GM18519 (cell line): Measurements from ENCODE around the gene NR6A1.

ENCODE experiments used
- ATAC-seq: cut with Tn5 transposase; IDR thresholded peaks from one replicate; pipeline ENCODE4 v1.9.1; 2021; ENCODE audit warnings: mild to moderate bottlenecking, moderate library complexity; ENCODE audit not compliant: unreplicated experiment, low FRiP score

The NR6A1 gene

GRCh38 chr9:124664143-124664542, 107.0 kb downstream of the NR6A1 start:
- no peak for ATAC-seq

- ATAC-seq, result no peak
Observed at GRCh38 chr9:124663046-124663961, 107.8 kb downstream of the NR6A1 start.

GRCh38 chr9:124662561-124662960, 108.5 kb downstream of the NR6A1 start:
- no peak for ATAC-seq

GRCh38 chr9:124661271-124661670, 109.8 kb downstream of the NR6A1 start:
- no peak for ATAC-seq

GRCh38 chr9:124660341-124660801, 110.7 kb downstream of the NR6A1 start:
- no peak for ATAC-seq

GRCh38 chr9:124659099-124659659, 111.9 kb downstream of the NR6A1 start:
- ATAC-seq, result peak; percentile 39

GRCh38 chr9:124658165-124659017, 112.7 kb downstream of the NR6A1 start:
- ATAC-seq, result peak; percentile 78

GRCh38 chr9:124657516-124657915, 113.6 kb downstream of the NR6A1 start:
- ATAC-seq, result no peak

- ATAC-seq, result no peak
Observed at GRCh38 chr9:124654431-124654830, 116.7 kb downstream of the NR6A1 start.

- no peak for ATAC-seq
Observed at GRCh38 chr9:124652615-124653393, 118.3 kb downstream of the NR6A1 start.

- no peak for ATAC-seq
Observed at GRCh38 chr9:124652203-124652602, 118.9 kb downstream of the NR6A1 start.

GRCh38 chr9:124645274-124645673, 125.8 kb downstream of the NR6A1 start:
- ATAC-seq, result no peak

- no peak for ATAC-seq
Observed at GRCh38 chr9:124639637-124640036, 131.5 kb downstream of the NR6A1 start.

GRCh38 chr9:124635285-124635684, 135.8 kb downstream of the NR6A1 start:
- no peak for ATAC-seq

GRCh38 chr9:124632077-124632621, 139.0 kb downstream of the NR6A1 start:
- no peak for ATAC-seq

- no peak for ATAC-seq
Observed at GRCh38 chr9:124631326-124631725, 139.8 kb downstream of the NR6A1 start.

GRCh38 chr9:124629600-124629999, 141.5 kb downstream of the NR6A1 start:
- no peak for ATAC-seq

GRCh38 chr9:124628741-124629140, 142.4 kb downstream of the NR6A1 start:
- no peak for ATAC-seq

- no peak for ATAC-seq
Observed at GRCh38 chr9:124626276-124626675, 144.8 kb downstream of the NR6A1 start.

GRCh38 chr9:124625087-124625486, 146.0 kb downstream of the NR6A1 start:
- ATAC-seq, result no peak
